Cardiac fibroblast (primary cell): ENCODE results near the gene TMEM43.

Experiments used
- DNase-seq, 2 donors: peaks; one replicate each; pipeline versions ENCODE4 v3.0.0 to v3.0.0-alpha.2; 2010; ENCODE audit warnings: low read depth in 2 of 2
- H3K4me3 ChIP-seq, 2 donors: replicated peaks in 1 of 2; 1 replicate in 1 of 2; 2 replicates in 1 of 2; pipeline ENCODE4 v1.5.1; 2011; ENCODE audit warnings: low read depth in 2 of 2, low read length in 2 of 2, mild to moderate bottlenecking in 2 of 2, moderate library complexity in 1 of 2
- CTCF ChIP-seq: IDR thresholded peaks from one replicate; pipeline ENCODE4 v1.5.1; 2011; ENCODE audit warnings: low read depth, mild to moderate bottlenecking, low read length, inconsistent platforms

Gene TMEM43

GRCh38 chr3:14138109-14138877 lies 13.4 kb downstream of the TMEM43 start:
- no peak for TF ChIP-seq CTCF
- H3K4me3 ChIP-seq = no peak overlapping the region
- no peak for DNase-seq

- no peak overlapping the region for H3K4me3 ChIP-seq
- DNase-seq = no peak
- no peak for TF ChIP-seq CTCF
Observed at GRCh38 chr3:14138878-14139655, 14.2 kb downstream of the TMEM43 start.

GRCh38 chr3:14139771-14140170 lies 14.9 kb downstream of the TMEM43 start:
- TF ChIP-seq CTCF = no peak
- H3K4me3 ChIP-seq = no peak overlapping the region
- no peak for DNase-seq

GRCh38 chr3:14140668-14141067 lies 15.8 kb downstream of the TMEM43 start:
- no peak for DNase-seq
- H3K4me3 ChIP-seq = no peak overlapping the region
- TF ChIP-seq CTCF = no peak

- no peak overlapping the region for H3K4me3 ChIP-seq
- no peak for TF ChIP-seq CTCF
- no peak for DNase-seq
Observed at GRCh38 chr3:14141144-14141543, 16.3 kb downstream of the TMEM43 start.

- DNase-seq = no peak
- H3K4me3 ChIP-seq = no peak overlapping the region
- TF ChIP-seq CTCF = no peak
Observed at GRCh38 chr3:14141602-14142341, 16.9 kb downstream of the TMEM43 start.
